Measurements from ENCODE around the gene ASB5. TPM values are rescaled to one million over a fixed set of nuclear protein-coding genes. Genes with fewer than 3 reads are reported as not detected.

ASB5 gene
- total RNA-seq, 3 donors from 2014 or later = 0.75 to 13.2 (median 0.96) TPM

DNA sequence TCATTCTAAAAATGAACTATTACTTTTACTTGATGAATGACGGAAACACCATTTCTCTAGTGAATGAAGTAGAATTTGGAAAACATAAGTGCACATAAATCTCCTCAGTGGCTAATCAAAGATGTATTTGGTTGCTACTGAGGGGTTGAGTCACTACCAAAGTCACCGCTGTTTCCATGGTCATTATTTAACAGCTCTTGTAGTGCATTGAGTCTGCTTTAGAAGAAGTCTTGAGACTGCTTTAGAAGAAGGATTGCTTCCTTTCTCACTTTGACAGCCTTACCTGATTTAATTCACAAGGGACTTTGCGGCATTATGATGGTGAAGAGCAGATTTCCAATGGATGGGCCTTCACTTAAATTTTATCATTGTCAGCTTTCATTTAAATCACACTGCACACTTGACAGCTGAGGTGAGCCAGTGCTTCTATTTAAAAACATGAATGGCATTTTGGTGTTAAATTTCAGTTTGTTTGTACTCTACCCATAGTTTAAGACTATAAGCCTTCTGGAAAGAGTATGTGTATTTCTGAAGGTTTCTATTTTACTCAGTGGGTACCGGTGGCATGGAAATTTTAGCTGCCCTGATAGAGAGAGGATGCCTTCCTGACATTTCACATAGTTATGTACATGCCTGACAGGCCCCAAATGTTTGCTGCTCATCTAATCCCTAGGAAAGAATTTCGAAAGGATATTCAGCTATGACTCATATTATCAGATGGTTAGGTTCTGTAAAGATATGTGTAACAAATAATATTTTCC is 9.5 kb downstream of the ASB5 start:
- intact Hi-C loops (cut with DNase I, micrococcal nuclease) = no loop called here
- DNase-seq (no peak), ATAC-seq (no peak)
- TF ChIP-seq, protein P1, sequence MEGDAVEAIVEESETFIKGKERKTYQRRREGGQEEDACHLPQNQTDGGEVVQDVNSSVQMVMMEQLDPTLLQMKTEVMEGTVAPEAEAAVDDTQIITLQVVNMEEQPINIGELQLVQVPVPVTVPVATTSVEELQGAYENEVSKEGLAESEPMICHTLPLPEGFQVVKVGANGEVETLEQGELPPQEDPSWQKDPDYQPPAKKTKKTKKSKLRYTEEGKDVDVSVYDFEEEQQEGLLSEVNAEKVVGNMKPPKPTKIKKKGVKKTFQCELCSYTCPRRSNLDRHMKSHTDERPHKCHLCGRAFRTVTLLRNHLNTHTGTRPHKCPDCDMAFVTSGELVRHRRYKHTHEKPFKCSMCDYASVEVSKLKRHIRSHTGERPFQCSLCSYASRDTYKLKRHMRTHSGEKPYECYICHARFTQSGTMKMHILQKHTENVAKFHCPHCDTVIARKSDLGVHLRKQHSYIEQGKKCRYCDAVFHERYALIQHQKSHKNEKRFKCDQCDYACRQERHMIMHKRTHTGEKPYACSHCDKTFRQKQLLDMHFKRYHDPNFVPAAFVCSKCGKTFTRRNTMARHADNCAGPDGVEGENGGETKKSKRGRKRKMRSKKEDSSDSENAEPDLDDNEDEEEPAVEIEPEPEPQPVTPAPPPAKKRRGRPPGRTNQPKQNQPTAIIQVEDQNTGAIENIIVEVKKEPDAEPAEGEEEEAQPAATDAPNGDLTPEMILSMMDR (IDR thresholded peaks at IDR 0.05) = no peak
- Histone ChIP-seq H3K4me3 (no peak overlapping the region), H3K36me3 (ENCODE audit: low read depth) (no peaks in the 10 kb centered on the region), H3K4me1 (ENCODE audit: low read depth) (no peaks in the 10 kb centered on the region), H3K9me3 (no peaks in the 10 kb centered on the region)

DNA sequence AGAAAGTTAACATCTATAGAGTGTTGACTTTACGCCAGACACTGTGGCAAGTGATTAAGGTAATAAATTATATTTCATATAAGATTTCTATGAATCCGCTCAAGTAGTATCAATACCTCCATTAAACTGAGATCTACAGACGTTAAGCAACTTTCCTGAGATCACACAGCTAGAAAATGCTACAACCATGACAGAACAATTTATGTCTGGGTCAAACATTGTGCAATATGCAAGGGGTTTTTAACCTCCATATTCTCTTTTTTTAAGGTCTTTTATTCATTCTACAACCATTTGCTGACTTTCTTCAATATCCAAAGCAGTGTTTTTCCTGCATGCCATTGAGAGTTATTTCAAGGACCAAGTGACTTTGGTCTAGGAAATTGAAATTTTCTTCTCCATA is 10.9 kb downstream of the ASB5 start:
- Histone ChIP-seq H3K4me3 (no peak overlapping the region), H3K36me3 (ENCODE audit: low read depth) (no peaks in the 10 kb centered on the region), H3K4me1 (ENCODE audit: low read depth) (no peaks in the 10 kb centered on the region), H3K9me3 (no peaks in the 10 kb centered on the region)
- no peak for DNase-seq
- TF ChIP-seq, protein P1 (IDR thresholded peaks at IDR 0.05) = no peak
- ATAC-seq = no peak
- intact Hi-C loops (cut with DNase I, micrococcal nuclease) = no loop called here

DNA sequence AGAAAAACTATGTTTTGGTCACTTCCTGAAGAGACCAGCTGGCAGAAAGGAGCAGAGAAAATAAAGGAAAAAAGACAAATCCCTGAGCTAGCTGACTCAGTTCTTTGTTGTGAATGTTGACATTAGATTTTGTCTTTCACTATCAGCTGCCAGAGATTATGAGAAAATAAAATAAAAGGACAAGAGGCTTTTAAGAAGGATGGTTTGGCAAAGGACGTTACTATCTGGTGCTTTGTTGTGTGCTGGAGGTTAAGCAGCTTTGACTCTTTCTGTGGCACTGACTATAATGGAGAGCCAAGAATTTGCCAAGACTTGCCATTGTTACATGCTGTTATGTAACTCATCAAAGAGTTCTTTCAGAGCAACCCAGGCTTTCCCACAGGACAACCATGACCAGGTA is 12.1 kb downstream of the ASB5 start:
- intact Hi-C loops (cut with DNase I, micrococcal nuclease) = no loop called here
- ATAC-seq (no peak), DNase-seq (no peak)
- no peak overlapping the region for H3K4me3 ChIP-seq
- H3K36me3 ChIP-seq (ENCODE audit: low read depth) = no peaks in the 10 kb centered on the region
- H3K9me3 ChIP-seq = no peaks in the 10 kb centered on the region
- no peaks in the 10 kb centered on the region for H3K4me1 ChIP-seq (ENCODE audit: low read depth)
- TF ChIP-seq, protein P1 (IDR thresholded peaks at IDR 0.05) = no peak

DNA sequence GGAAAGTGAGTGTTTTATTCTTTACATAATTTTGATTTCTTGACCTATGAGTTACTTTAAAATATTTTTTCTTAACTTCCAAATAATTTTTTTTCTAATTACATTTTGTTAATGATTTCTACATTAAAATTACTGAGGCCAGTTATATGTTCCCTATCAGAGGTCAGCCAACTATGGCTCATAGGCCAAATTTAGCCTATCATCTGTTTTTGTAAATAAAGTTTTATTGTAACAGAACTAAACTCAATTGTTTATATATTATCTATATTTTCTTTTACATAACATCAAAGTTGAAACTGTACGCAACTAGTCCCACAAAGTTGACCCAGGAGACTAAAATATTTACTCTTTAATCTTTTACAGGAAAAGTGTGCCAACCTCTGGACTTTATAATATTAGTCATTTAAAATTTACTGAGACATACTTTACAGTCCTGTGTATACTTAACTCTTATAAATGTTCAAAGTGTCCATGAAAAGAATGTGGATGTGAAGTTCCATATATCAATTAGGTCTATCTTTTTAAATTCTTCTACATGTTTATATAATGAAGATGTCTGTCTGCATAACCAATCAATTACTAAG is 26.2 kb downstream of the ASB5 start:
- H3K9me3 ChIP-seq = no peaks in the 10 kb centered on the region
- intact Hi-C loops (cut with DNase I, micrococcal nuclease) = no loop called here
- H3K4me3 ChIP-seq = no peak overlapping the region
- H3K4me1 ChIP-seq (ENCODE audit: low read depth) = no peaks in the 10 kb centered on the region
- no peak for DNase-seq
- no peak for ATAC-seq
- TF ChIP-seq, protein P1 (IDR thresholded peaks at IDR 0.05) = no peak
- H3K36me3 ChIP-seq (ENCODE audit: low read depth) = no peaks in the 10 kb centered on the region

DNA sequence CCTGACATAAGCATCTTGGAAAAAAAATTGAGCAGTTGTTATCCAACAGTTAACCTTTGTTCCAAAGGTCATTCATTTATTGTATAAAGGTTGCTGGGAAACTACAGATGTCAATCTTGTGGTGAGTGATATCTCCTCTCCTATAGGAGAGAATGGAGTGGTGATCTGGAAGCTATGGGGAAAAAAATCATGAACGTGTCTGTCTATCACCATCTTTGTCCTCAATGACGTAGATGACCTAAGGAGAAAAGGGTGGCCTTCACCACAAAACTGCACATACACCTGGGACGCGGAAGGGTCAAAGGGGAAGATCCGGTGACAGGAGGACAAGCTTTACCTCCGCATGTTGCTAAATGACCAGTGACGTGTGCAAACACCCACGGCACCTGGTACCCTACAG is 27.3 kb downstream of the ASB5 start:
- intact Hi-C loops (cut with DNase I, micrococcal nuclease) = no loop called here
- DNase-seq (no peak), ATAC-seq (no peak)
- Histone ChIP-seq H3K36me3 (ENCODE audit: low read depth) (no peaks in the 10 kb centered on the region), H3K9me3 (no peaks in the 10 kb centered on the region), H3K4me3 (no peak overlapping the region), H3K4me1 (ENCODE audit: low read depth) (no peaks in the 10 kb centered on the region)
- TF ChIP-seq, protein P1 (IDR thresholded peaks at IDR 0.05) = no peak
